Esophagus squamous epithelium (tissue), 5 donors: ENCODE measurements around the gene ABR. TPM values are rescaled to one million over a fixed set of nuclear protein-coding genes. Genes with fewer than 3 reads are reported as not detected.

Experiments used
- DNase-seq: peaks from one replicate; lab custom pipeline; 2025; lab: John Stamatoyannopoulos, UW
- H3K27ac ChIP-seq, 4 donors: fragments of 200-600 bp; sonication (generic); one replicate each; pipeline ENCODE4 v1.5.1; 2016 to 2019; ENCODE audit warnings: mild to moderate bottlenecking in 1 of 4
- H3K27me3 ChIP-seq, 4 donors: fragments of 200-600 bp; sonication (generic); 1 replicate in 3 of 4; 2 replicates in 1 of 4; pipeline versions ENCODE4 v1.5.1 to v1.6.0; 2017 to 2021; ENCODE audit warnings: antibody characterized with exemption in 1 of 4
- H3K36me3 ChIP-seq, 3 donors: fragments of 200-600 bp; sonication (generic); one replicate each; pipeline ENCODE4 v1.5.1; 2016 to 2019
- H3K4me1 ChIP-seq, 3 donors: fragments of 200-600 bp; sonication (generic); one replicate each; pipeline ENCODE4 v1.5.1; 2017 to 2019
- H3K4me3 ChIP-seq, 4 donors: fragments of 200-600 bp; sonication (generic); 1 replicate in 3 of 4; 2 replicates in 1 of 4; pipeline ENCODE4 v1.5.1; 2016 to 2019; ENCODE audit warnings: mild to moderate bottlenecking in 2 of 4, moderate library complexity in 1 of 4
- H3K9me3 ChIP-seq, 3 donors: fragments of 200-600 bp; sonication (generic); one replicate each; pipeline ENCODE4 v1.5.1; 2016 to 2019
- CTCF ChIP-seq, 6 experiments: fragments of 450-650 bp in 4 of 6; fragments of 200-600 bp in 2 of 6; sonication (generic) in 2 of 6; IDR thresholded peaks; one replicate each; pipeline ENCODE4 v1.5.1; 2016 to 2019; ENCODE audit warnings: antibody characterized with exemption in 6 of 6, mild to moderate bottlenecking in 4 of 6, moderate library complexity in 4 of 6
- POLR2A ChIP-seq, 4 donors: fragments of 450-650 bp; IDR thresholded peaks; one replicate each; pipeline ENCODE4 v1.6.1; 2017; ENCODE audit warnings: antibody characterized with exemption in 4 of 4, mild to moderate bottlenecking in 4 of 4, moderate library complexity in 3 of 4
- WGBS, 2 donors: methylation state at CpG; one replicate each; pipeline ENCODE4 v1.1.5; 2018; 5-methylcytosine and 5-hydroxymethylcytosine counted together
- intact Hi-C: fragments of 100-400 bp; cut with DNase I; formaldehyde crosslinking; loops from one replicate; pipeline ENCODE4 v1.15.0; 2022
- total RNA-seq, 4 donors: library from RNA; depleted of rRNA; stranded (reverse); fragments of >200 nt; gene quantifications; one replicate each; pipeline ENCODE4 v1.1.0, GENCODE V29; 2016
- donor health status: DM: yes; HTN: yes; CAD: no.

ABR gene
- total RNA-seq, 4 donors from 2014 or later = 62.1 to 248 (median 75.5) TPM

- no peaks in the 10 kb centered on the region for H3K27me3 ChIP-seq
- H3K36me3 ChIP-seq = peaks cover 16 to 97% (median 41%) of the 10 kb centered on the region in 3 donors
- H3K27ac ChIP-seq = peak overlapping the region in 2 of 4 donors; percentile 25 to 28
- WGBS, 2 donors = 88% methylated on average over 5 of the region's 14 CpGs; no CpG with 5 or more reads in 1 of the 2 donors
- TF ChIP-seq CTCF (IDR thresholded peaks at IDR 0.05) (no peak), POLR2A (IDR thresholded peaks at IDR 0.05) (no peak)
- H3K4me3 ChIP-seq = no peak overlapping the region
- H3K4me1 ChIP-seq = peaks cover 17 to 66% (median 30%) of the 10 kb centered on the region in 3 donors
- intact Hi-C loops = no loop called here
- no peaks in the 10 kb centered on the region for H3K9me3 ChIP-seq
- no peak for DNase-seq
Measured at GRCh38 chr17:1010586-1010985, 169.2 kb downstream of the ABR start.

GRCh38 chr17:1010086-1010450, 169.7 kb downstream of the ABR start:
- H3K27me3 ChIP-seq = no peaks in the 10 kb centered on the region
- no peak for DNase-seq
- peaks cover 16 to 97% (median 41%) of the 10 kb centered on the region in 3 donors for H3K36me3 ChIP-seq
- H3K27ac ChIP-seq = peak overlapping the region in 1 of 4 donors; percentile 76
- H3K4me3 ChIP-seq = no peak overlapping the region
- intact Hi-C loops = no loop called here
- no peak for TF ChIP-seq POLR2A (IDR thresholded peaks at IDR 0.05)
- no peak for TF ChIP-seq CTCF (IDR thresholded peaks at IDR 0.05)
- 94% methylated on average over 7 of the region's 10 CpGs; no CpG with 5 or more reads in 1 of the 2 donors for WGBS, 2 donors
- no peaks in the 10 kb centered on the region for H3K9me3 ChIP-seq
- peaks cover 23 to 71% (median 35%) of the 10 kb centered on the region in 3 donors for H3K4me1 ChIP-seq

GRCh38 chr17:1009229-1010085, 170.3 kb downstream of the ABR start:
- H3K27me3 ChIP-seq = no peaks in the 10 kb centered on the region
- H3K9me3 ChIP-seq = no peaks in the 10 kb centered on the region
- peaks cover 25 to 77% (median 41%) of the 10 kb centered on the region in 3 donors for H3K4me1 ChIP-seq
- 65 to 75% methylated on average over 6 to 7 of the region's 19 CpGs for WGBS, 2 donors
- DNase-seq = no peak
- intact Hi-C loops = no loop called here
- no peak for TF ChIP-seq POLR2A (IDR thresholded peaks at IDR 0.05)
- TF ChIP-seq CTCF (IDR thresholded peaks at IDR 0.05) = no peak
- peaks cover 20 to 97% (median 41%) of the 10 kb centered on the region in 3 donors for H3K36me3 ChIP-seq
- H3K27ac ChIP-seq = peak overlapping the region; percentile 9 to 87 (median 65)
- H3K4me3 ChIP-seq = no peak overlapping the region

GRCh38 chr17:1008008-1008761, 171.6 kb downstream of the ABR start:
- Histone ChIP-seq H3K4me1 (peaks cover 25 to 90% (median 52%) of the 10 kb centered on the region in 3 donors), H3K9me3 (no peaks in the 10 kb centered on the region), H3K36me3 (peaks cover 28 to 98% (median 45%) of the 10 kb centered on the region in 3 donors), H3K4me3 (no peak overlapping the region), H3K27ac (peak overlapping the region; percentile 11 to 87 (median 75)), H3K27me3 (no peaks in the 10 kb centered on the region)
- DNase-seq = no peak
- 79 to 86% methylated on average over 5 to 8 of the region's 21 CpGs for WGBS, 2 donors
- TF ChIP-seq CTCF (IDR thresholded peaks at IDR 0.05) = no peak
- TF ChIP-seq POLR2A (IDR thresholded peaks at IDR 0.05) = no peak
- intact Hi-C loops = no loop called here
